ENCODE measurements around the gene GPR37L1. TPM values are rescaled to one million over a fixed set of nuclear protein-coding genes. Genes with fewer than 3 reads are reported as not detected.
"Not testable (repeated sequence)": the region's sequence is repeated elsewhere in the genome, so short reads cannot be mapped to it uniquely, and the experiment has no call there.

GPR37L1 gene
- total RNA-seq, 4 donors from 2014 or later: 0.22 to 0.34 TPM; not detected in 2

DNA sequence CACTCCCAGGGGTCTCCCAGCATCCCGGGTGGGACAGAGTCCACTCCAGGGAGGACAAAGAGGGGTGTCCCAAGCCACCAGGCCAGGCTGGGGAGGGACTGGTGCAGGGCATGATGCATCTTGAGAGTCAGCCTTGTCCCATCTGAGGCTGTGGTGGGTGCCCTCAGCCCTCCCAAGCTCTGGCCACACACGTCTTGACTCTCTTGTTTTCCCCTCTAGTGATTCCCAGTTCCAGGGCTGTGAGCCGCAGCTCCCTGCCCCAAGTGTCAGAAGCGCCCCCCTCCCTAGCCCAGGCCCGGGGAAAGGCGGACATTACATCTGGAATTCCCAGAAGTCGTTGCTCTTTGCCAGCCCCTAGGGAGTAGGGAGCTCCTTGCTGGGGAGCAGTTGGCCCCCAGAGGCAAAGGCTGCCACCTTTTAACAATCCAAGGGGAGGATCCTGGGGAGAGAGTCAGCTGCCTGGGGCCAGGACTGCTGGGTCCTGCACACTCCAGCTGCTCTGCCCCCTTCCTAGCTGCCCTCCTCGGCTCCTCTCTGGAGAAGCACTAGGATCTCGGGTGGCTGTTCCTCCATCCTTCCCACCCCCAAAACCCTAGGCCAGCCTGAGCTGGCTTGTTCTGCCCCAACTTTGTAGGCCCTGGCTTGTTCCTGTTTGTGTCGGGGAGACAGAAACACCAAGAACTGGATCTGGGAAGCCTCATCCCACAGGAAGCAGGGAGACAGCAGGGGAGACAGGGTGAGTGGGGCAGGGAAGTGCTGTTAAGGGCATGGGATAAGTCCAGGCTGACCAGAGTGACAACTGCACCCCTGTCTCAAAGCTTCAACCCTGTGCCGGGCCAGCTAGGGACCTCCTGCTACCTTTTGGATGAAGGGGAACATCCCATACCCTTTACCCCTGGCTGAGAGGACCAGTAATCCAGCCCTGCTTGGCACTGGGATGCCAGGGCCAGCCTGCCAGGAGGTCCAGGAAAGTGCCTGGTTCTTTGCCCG is 40.9 kb downstream of the GPR37L1 start:
- no peak for DNase-seq
- TF ChIP-seq, protein P1, sequence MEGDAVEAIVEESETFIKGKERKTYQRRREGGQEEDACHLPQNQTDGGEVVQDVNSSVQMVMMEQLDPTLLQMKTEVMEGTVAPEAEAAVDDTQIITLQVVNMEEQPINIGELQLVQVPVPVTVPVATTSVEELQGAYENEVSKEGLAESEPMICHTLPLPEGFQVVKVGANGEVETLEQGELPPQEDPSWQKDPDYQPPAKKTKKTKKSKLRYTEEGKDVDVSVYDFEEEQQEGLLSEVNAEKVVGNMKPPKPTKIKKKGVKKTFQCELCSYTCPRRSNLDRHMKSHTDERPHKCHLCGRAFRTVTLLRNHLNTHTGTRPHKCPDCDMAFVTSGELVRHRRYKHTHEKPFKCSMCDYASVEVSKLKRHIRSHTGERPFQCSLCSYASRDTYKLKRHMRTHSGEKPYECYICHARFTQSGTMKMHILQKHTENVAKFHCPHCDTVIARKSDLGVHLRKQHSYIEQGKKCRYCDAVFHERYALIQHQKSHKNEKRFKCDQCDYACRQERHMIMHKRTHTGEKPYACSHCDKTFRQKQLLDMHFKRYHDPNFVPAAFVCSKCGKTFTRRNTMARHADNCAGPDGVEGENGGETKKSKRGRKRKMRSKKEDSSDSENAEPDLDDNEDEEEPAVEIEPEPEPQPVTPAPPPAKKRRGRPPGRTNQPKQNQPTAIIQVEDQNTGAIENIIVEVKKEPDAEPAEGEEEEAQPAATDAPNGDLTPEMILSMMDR (IDR thresholded peaks at IDR 0.05): no peak
- TF ChIP-seq POLR2A (IDR thresholded peaks at IDR 0.05): no peak
- Histone ChIP-seq H3K9me3 (no peaks in the 10 kb centered on the region), H3K36me3 (no peaks in the 10 kb centered on the region), H3K4me1 (peaks cover 3 to 5% of the 10 kb centered on the region in 2 donors), H3K27ac (no peak overlapping the region), H3K4me3 (replicated peaks in 1 of 3) (no peak overlapping the region), H3K27me3 (no peaks in the 10 kb centered on the region)
- intact Hi-C loops (cut with DNase I): no loop called here
- WGBS, 2 donors: 69 to 82% methylated on average over 8 to 9 of the region's 12 CpGs

GRCh38 chr1:202164271-202165037 is 41.7 kb downstream of the GPR37L1 start:
- Histone ChIP-seq H3K36me3 (no peaks in the 10 kb centered on the region), H3K4me1 (peaks cover 3 to 5% of the 10 kb centered on the region in 2 donors), H3K27me3 (no peaks in the 10 kb centered on the region), H3K27ac (no peak overlapping the region), H3K4me3 (replicated peaks in 1 of 3) (no peak overlapping the region), H3K9me3 (no peaks in the 10 kb centered on the region)
- no peak for TF ChIP-seq POLR2A (IDR thresholded peaks at IDR 0.05)
- TF ChIP-seq, protein P1 (IDR thresholded peaks at IDR 0.05): no peak
- WGBS, 2 donors: 90 to 94% methylated on average over 7 to 9 of the region's 11 CpGs
- DNase-seq: no peak
- intact Hi-C loops (cut with DNase I): no loop called here

- TF ChIP-seq, protein P1 (IDR thresholded peaks at IDR 0.05): no peak
- TF ChIP-seq POLR2A (IDR thresholded peaks at IDR 0.05): no peak
- Histone ChIP-seq H3K27me3 (no peaks in the 10 kb centered on the region), H3K27ac (no peak overlapping the region), H3K4me3 (replicated peaks in 1 of 3) (no peak overlapping the region), H3K36me3 (no peaks in the 10 kb centered on the region), H3K9me3 (no peaks in the 10 kb centered on the region), H3K4me1 (peaks cover 3 to 5% of the 10 kb centered on the region in 2 donors)
- DNase-seq: no peak
- intact Hi-C loops (cut with DNase I): no loop called here
- WGBS, 2 donors: 87 to 92% methylated on average over 19 to 20 of the region's 20 CpGs
These were observed 42.7 kb downstream of the GPR37L1 start for GRCh38 chr1:202165267-202165941.

DNA sequence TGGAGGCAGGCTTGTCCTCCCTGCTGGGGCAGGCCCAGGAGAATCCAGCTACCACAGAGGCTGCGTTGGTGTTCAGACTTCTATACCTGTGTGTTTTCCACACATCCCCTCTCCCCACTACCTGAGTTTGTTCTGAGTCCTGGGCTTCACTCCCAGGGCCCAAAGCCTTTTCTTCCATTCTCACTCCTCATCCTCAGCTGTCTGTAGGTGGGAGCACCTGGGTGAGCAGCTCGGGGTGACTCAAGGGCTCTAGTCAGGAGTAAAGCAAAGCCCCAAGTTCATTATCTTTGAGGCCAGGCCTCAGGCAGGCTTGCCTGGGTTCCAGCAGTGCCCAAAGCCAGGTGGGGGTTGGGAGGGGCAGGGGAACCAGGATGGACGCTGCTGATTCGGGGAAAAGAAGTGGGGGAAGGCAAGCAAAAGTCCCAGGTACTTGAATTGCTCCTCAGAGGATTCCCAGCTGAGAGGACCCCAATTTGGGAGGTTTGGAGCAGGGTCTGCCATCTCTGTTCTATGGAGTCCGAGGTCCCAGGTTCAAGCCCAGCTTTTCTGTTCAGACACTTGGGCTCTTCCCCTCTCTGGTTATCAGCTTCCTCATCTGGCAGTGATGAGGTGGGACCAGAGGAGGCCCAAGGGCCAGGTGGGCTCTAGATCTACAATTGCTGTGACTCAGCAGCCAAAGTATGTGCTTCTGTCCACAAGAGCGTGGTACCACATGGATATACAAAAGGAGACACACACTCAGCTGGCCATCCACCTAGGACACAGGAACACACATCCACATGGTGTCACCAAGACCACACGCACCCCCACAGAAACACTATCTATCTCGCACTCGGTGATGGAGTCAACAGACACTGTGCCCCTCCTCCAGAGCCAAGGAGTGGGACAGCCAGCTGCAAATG is 43.5 kb downstream of the GPR37L1 start:
- Histone ChIP-seq H3K36me3 (no peaks in the 10 kb centered on the region), H3K27me3 (no peaks in the 10 kb centered on the region), H3K4me3 (replicated peaks in 1 of 3) (no peak overlapping the region), H3K27ac (no peak overlapping the region), H3K9me3 (no peaks in the 10 kb centered on the region), H3K4me1 (peaks cover 3 to 5% of the 10 kb centered on the region in 2 donors)
- 88 to 94% methylated on average over 9 of the region's 9 CpGs for WGBS, 2 donors
- intact Hi-C loops (cut with DNase I): no loop called here
- DNase-seq: no peak
- no peak for TF ChIP-seq POLR2A (IDR thresholded peaks at IDR 0.05)
- TF ChIP-seq, protein P1 (IDR thresholded peaks at IDR 0.05): no peak

DNA sequence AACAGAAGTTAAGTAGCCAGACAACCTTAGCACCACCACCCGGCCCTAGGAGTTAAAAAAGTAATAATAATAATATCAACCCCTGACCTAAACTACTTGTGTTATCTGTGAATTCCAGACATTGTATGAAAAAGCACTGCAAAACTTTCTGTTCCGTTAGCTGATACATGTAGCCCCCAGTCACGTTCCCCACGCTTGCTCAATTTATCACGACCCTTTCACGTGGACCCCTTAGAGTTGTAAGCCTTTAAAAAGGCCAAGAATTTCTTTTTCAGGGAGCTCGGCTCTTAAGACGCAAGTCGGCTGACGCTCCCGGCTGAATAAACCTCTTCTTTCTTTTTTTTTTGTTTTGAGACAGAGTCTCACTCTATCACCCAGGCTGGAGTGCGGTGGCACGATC is 44.3 kb downstream of the GPR37L1 start:
- intact Hi-C loops (cut with DNase I); H3K27me3 ChIP-seq; H3K4me1 ChIP-seq; H3K36me3 ChIP-seq; H3K27ac ChIP-seq; H3K4me3 ChIP-seq (replicated peaks in 1 of 3); H3K9me3 ChIP-seq: not testable (repeated sequence)
- WGBS, 2 donors: 33 to 42% methylated on average over 13 of the region's 13 CpGs
- DNase-seq: peak; percentile 28 to 40

Data from thyroid gland (tissue), 4 donors.